ENCODE data around the gene FAM120C. TPM values are rescaled to one million over a fixed set of nuclear protein-coding genes. Genes with fewer than 3 reads are reported as not detected.
A peak's percentile ranks its signal among the peaks of the same experiment; 100 is the strongest.

The FAM120C gene
- total and polyA plus RNA-seq, 8 donors: 3.4 to 7.3 (median 4.6) TPM

- H3K9me3 ChIP-seq: no peaks in the 10 kb centered on the region
- H3K4me3 ChIP-seq: peak within 1 kb of the TSS; percentile 36 to 56 (median 47)
- DNase-seq (peak; percentile 94 to 97 (median 96)), ATAC-seq (peak; percentile 86 to 93 (median 88)), FAIRE-seq (peak; percentile 96)
- H3K4me1 ChIP-seq: no peaks in the 10 kb centered on the region
- 0 to 31% methylated on average over 55 to 64 of the region's 66 CpGs for WGBS, 2 donors
- H3K27ac ChIP-seq: peak within 1 kb of the TSS; percentile 80 to 95 (median 88)
- TF ChIP-seq CTCF (IDR thresholded peaks at IDR 0.05): no peak
- H3K27me3 ChIP-seq: no peaks in the 10 kb centered on the region
- intact Hi-C loops (cut with DNase I): no loop called here
- no peaks in the 10 kb centered on the region for H3K36me3 ChIP-seq
These were observed 138.8 kb downstream of the FAM120C start, which contains the start of gene PHF8 for GRCh38 chrX:54044126-54044876. PHF8 (minus strand) TSS chrX:54044473; CDS start chrX:54042728, 1,745 bp downstream.

GRCh38 chrX:54043541-54044125 is 139.4 kb downstream of the FAM120C start:
- ATAC-seq (peak; percentile 49 to 67 (median 59)), DNase-seq (peak in 4 of 6 donors; percentile 26 to 81 (median 61)), FAIRE-seq (no peak)
- H3K4me1 ChIP-seq: no peaks in the 10 kb centered on the region
- H3K27me3 ChIP-seq: no peaks in the 10 kb centered on the region
- H3K27ac ChIP-seq: peak overlapping the region; percentile 80 to 95 (median 88)
- H3K4me3 ChIP-seq: peak overlapping the region; percentile 36 to 56 (median 47)
- intact Hi-C loops (cut with DNase I): no loop called here
- TF ChIP-seq CTCF (IDR thresholded peaks at IDR 0.05): no peak
- H3K36me3 ChIP-seq: no peaks in the 10 kb centered on the region
- WGBS, 2 donors: 0 to 35% methylated on average over 43 of the region's 43 CpGs
- no peaks in the 10 kb centered on the region for H3K9me3 ChIP-seq

GRCh38 chrX:54043056-54043455 is 140.0 kb downstream of the FAM120C start:
- H3K27me3 ChIP-seq: no peaks in the 10 kb centered on the region
- ATAC-seq (no peak), DNase-seq (no peak), FAIRE-seq (no peak)
- no peak for TF ChIP-seq CTCF (IDR thresholded peaks at IDR 0.05)
- no peaks in the 10 kb centered on the region for H3K36me3 ChIP-seq
- peak overlapping the region; percentile 36 to 56 (median 47) for H3K4me3 ChIP-seq
- intact Hi-C loops (cut with DNase I): no loop called here
- peak overlapping the region; percentile 80 to 95 (median 88) for H3K27ac ChIP-seq
- no peaks in the 10 kb centered on the region for H3K9me3 ChIP-seq
- H3K4me1 ChIP-seq: no peaks in the 10 kb centered on the region
- WGBS, 2 donors: 0 to 31% methylated on average over 11 of the region's 11 CpGs

- intact Hi-C loops (cut with DNase I): no loop called here
- no peaks in the 10 kb centered on the region for H3K27me3 ChIP-seq
- H3K36me3 ChIP-seq: no peaks in the 10 kb centered on the region
- no peaks in the 10 kb centered on the region for H3K9me3 ChIP-seq
- peak overlapping the region in 3 of 4 donors; percentile 36 to 56 (median 56) for H3K4me3 ChIP-seq
- no peaks in the 10 kb centered on the region for H3K4me1 ChIP-seq
- ATAC-seq: peak in 3 of 4 donors; percentile 7 to 26 (median 9)
- no peak for TF ChIP-seq CTCF (IDR thresholded peaks at IDR 0.05)
- FAIRE-seq: no peak
- H3K27ac ChIP-seq: peak overlapping the region in 1 of 4 donors; percentile 30
- WGBS, 2 donors: 3 to 36% methylated on average over 24 to 26 of the region's 26 CpGs
- DNase-seq: peak; percentile 21 to 60 (median 32)
These were observed 140.4 kb downstream of the FAM120C start for GRCh38 chrX:54042609-54043021.

Data from pancreas (tissue), 10 donors.